ENCODE results near the gene MCRIP1.
A peak's percentile ranks its signal among the peaks of the same experiment; 100 is the strongest.

MCRIP1 gene

GRCh38 chr17:81866440-81867169, 33.5 kb upstream of the MCRIP1 start:
- H3K27ac ChIP-seq, result peak overlapping the region in 1 of 2 donors; percentile 100
- no peak overlapping the region for H3K4me3 ChIP-seq
- no peak for DNase-seq (ENCODE audit: low spot score)
- no peak for TF ChIP-seq CTCF (IDR thresholded peaks at IDR 0.05)

- Histone ChIP-seq H3K4me3 (no peak overlapping the region), H3K27ac (peak overlapping the region in 1 of 2 donors; percentile 40)
- no peak for TF ChIP-seq CTCF (IDR thresholded peaks at IDR 0.05)
- DNase-seq (ENCODE audit: low spot score), result no peak
These were observed 32.8 kb upstream of the MCRIP1 start for GRCh38 chr17:81865733-81866439.

- Histone ChIP-seq H3K4me3 (no peak overlapping the region), H3K27ac (peak overlapping the region in 1 of 2 donors; percentile 40)
- TF ChIP-seq CTCF (IDR thresholded peaks at IDR 0.05), result no peak
- DNase-seq (ENCODE audit: low spot score), result no peak
These were observed 32.3 kb upstream of the MCRIP1 start for GRCh38 chr17:81865358-81865732.

GRCh38 chr17:81863833-81864768, 31.0 kb upstream of the MCRIP1 start:
- DNase-seq (ENCODE audit: low spot score), result no peak
- no peak overlapping the region for H3K4me3 ChIP-seq
- no peak overlapping the region for H3K27ac ChIP-seq
- no peak for TF ChIP-seq CTCF (IDR thresholded peaks at IDR 0.05)

GRCh38 chr17:81863123-81863675, 30.1 kb upstream of the MCRIP1 start:
- TF ChIP-seq CTCF (IDR thresholded peaks at IDR 0.05), result no peak
- Histone ChIP-seq H3K4me3 (no peak overlapping the region), H3K27ac (no peak overlapping the region)
- no peak for DNase-seq (ENCODE audit: low spot score)

- peak; percentile 100 for DNase-seq (ENCODE audit: low spot score)
- Histone ChIP-seq H3K27ac (peak overlapping the region; percentile 93 to 96), H3K4me3 (peak overlapping the region; percentile 81)
- TF ChIP-seq CTCF (IDR thresholded peaks at IDR 0.05), result no peak
These were observed 27.9 kb upstream of the MCRIP1 start for GRCh38 chr17:81860756-81861568.
